OCI-LY7 (cell line): ENCODE measurements around the gene KIAA1586.

Experiments used
- EZH2phosphoT487 ChIP-seq: fragments of 200-600 bp; sonication (generic); IDR thresholded peaks from 2 replicates; pipeline ENCODE4 v1.6.1; 2018; ENCODE audit warnings: low read depth, borderline replicate concordance, mild to moderate bottlenecking, mixed run types, antibody characterized with exemption, low read length, moderate library complexity, mixed read lengths
- TF ChIP-seq, protein P1 (sequence below): fragments of 200-600 bp; sonication (generic); conservative IDR thresholded peaks from 2 replicates; pipeline ENCODE4 v1.5.1; 2014; ENCODE audit warnings: mild to moderate bottlenecking, antibody characterized with exemption, low read length, moderate library complexity, mixed read lengths

DNA sequence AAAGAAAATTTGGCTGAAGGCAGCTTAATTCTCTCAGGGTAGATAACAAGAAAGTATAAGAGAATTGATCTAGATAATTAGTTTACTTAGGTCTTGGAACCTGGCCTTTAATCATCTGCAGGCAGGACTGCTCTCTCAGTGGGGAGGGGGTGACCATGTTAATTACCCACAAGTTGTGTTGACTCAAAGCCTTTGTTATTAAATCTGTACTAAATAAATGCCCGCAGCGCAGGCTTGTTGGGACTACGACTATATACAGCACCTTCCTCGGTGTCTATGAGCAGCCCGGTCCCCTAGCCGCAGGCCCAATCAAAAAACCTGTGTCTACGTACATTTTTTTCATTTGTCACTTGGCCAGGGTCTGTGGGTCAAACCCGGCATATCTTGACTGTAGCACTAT is 27.9 kb downstream of the KIAA1586 start:
- TF ChIP-seq EZH2phosphoT487, result no peak
- TF ChIP-seq, protein P1, sequence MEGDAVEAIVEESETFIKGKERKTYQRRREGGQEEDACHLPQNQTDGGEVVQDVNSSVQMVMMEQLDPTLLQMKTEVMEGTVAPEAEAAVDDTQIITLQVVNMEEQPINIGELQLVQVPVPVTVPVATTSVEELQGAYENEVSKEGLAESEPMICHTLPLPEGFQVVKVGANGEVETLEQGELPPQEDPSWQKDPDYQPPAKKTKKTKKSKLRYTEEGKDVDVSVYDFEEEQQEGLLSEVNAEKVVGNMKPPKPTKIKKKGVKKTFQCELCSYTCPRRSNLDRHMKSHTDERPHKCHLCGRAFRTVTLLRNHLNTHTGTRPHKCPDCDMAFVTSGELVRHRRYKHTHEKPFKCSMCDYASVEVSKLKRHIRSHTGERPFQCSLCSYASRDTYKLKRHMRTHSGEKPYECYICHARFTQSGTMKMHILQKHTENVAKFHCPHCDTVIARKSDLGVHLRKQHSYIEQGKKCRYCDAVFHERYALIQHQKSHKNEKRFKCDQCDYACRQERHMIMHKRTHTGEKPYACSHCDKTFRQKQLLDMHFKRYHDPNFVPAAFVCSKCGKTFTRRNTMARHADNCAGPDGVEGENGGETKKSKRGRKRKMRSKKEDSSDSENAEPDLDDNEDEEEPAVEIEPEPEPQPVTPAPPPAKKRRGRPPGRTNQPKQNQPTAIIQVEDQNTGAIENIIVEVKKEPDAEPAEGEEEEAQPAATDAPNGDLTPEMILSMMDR, result no peak
